ENCODE measurements around the gene WWC1. TPM values are rescaled to one million over a fixed set of nuclear protein-coding genes. Genes with fewer than 3 reads are reported as not detected.
"Not testable (repeated sequence)": the region's sequence is repeated elsewhere in the genome, so short reads cannot be mapped to it uniquely, and the experiment has no call there.

Gene WWC1
- polyA plus RNA-seq, 6 donors from 2014 or later, result 0.45 TPM; not detected in 5

DNA sequence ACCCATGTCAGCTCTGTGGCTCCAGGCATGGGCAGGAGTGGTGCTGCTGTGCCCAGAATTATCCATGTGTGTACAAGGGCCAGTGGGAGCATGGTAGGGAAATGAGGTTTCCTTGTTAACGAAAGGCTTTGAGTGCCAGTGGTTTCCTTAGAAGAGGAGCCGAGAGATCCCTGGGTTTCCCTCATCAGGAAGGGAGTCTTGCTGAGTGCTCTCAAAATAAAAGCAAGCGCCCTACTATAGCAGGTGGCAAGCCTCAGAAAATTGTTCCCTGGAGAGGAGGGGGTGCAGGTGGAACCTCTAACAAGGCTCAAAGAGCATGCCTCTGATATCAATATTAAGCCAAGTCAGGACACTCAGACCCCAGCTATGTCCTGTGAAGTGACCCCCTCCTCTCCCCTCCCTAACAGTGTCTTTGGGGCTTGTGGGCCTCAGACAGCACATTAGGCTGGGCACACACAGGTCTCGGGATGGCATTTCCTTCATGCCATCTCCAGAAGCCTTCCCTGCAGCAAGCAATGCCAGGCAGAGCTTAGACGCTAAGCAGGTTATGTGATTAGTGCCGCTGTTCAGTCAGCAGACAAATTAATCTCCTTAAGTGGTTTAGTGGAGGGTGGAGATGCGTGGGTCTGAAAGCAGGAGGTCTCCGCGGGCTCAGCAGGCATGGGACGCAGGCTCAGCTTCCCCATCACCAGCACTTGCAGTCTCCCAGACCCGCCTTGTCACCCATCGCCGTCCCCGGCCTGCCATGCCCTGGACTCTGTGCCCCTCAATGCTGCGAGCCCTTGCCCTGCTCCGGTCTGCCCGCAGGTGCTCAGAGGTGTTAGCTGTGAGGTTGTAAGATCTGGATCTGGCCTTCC, 134.8 kb downstream of the WWC1 start:
- no peaks in the 10 kb centered on the region for H3K4me1 Mint-ChIP-seq
- DNase-seq, result no peak
- ATAC-seq (ENCODE audit: low read depth in 2 of 2), result no peak
- no peaks in the 10 kb centered on the region for H3K36me3 Mint-ChIP-seq
- peak overlapping the region in 1 of 8 donors; percentile 18 for H3K4me3 Mint-ChIP-seq
- H3K27ac Mint-ChIP-seq, result no peak overlapping the region
- H3K27me3 Mint-ChIP-seq, result no peaks in the 10 kb centered on the region
- H3K9me3 Mint-ChIP-seq, result peaks cover 0 to 2% (median 0%) of the 10 kb centered on the region in 7 donors

DNA sequence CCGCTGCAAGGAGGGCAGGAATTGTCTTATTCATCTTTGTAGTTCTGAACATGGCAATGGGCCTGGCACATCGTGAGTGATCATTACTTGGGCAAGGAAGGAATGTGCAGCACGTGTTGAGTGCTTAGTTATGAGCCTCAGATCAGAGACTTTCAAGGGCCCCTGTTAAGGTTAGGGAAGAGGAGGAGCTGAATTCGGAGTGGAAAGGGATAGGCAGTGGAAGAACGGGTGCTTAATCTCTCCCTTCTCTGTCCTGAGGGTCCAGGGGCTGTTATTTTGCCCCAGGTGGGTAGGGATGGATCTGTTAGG, 135.4 kb downstream of the WWC1 start:
- H3K4me3 Mint-ChIP-seq, result no peak overlapping the region

DNA sequence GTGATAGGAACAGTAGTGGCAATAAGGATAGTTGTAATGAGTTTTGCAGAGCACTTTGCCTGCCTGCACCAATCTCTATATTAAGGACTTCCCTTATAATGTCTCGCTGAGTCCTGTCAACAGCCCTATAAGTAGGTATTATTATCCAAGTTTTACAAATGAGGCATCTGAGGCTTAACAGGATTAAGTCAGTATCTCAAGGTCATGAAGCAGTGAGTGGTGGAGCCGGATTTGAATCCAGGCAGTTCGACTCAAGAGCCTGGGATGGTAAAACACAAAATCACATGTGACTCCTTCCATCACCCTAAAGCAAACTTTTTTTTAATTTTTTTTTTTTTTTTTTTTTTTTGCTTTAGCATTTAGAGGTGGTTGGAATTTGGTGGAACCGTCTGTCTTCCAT, 135.8 kb downstream of the WWC1 start:
- Mint-ChIP-seq H3K4me3 (no peak overlapping the region), H3K27ac (no peak overlapping the region), H3K4me1 (no peaks in the 10 kb centered on the region), H3K27me3 (no peaks in the 10 kb centered on the region), H3K9me3 (peaks cover 0 to 2% (median 0%) of the 10 kb centered on the region in 7 donors), H3K36me3 (no peaks in the 10 kb centered on the region)
- DNase-seq (no peak), ATAC-seq (ENCODE audit: low read depth in 2 of 2) (no peak)

More for the DNA sequence above, 135.4 kb downstream of the WWC1 start:
- no peaks in the 10 kb centered on the region for H3K4me1 Mint-ChIP-seq
- H3K9me3 Mint-ChIP-seq, result peaks cover 0 to 2% (median 0%) of the 10 kb centered on the region in 7 donors
- H3K36me3 Mint-ChIP-seq, result no peaks in the 10 kb centered on the region
- no peak for ATAC-seq (ENCODE audit: low read depth in 2 of 2)
- no peaks in the 10 kb centered on the region for H3K27me3 Mint-ChIP-seq
- no peak for DNase-seq
- no peak overlapping the region for H3K27ac Mint-ChIP-seq

DNA sequence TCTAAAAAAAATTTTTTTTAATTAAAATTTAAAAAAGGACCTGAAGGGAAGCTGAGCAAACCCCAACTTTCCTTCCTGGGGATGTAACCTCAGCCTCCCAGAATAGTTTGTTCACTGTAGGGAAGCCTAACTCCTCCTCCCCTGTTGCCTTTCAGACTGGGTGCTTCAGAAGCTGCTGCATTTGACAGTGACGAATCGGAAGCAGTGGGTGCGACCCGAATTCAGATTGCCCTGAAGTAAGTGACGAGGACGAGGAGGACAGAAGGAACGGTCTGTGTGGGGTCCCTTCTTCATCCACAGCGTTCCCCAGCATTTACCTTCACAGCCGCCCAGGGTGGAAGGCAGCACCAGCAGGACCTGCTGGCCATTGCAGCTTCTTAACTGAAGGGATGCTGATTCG, 137.1 kb downstream of the WWC1 start:
- DNase-seq, result no peak
- H3K27ac Mint-ChIP-seq, result no peak overlapping the region
- H3K4me1 Mint-ChIP-seq, result no peaks in the 10 kb centered on the region
- no peaks in the 10 kb centered on the region for H3K36me3 Mint-ChIP-seq
- no peak overlapping the region for H3K4me3 Mint-ChIP-seq
- no peak for ATAC-seq (ENCODE audit: low read depth in 2 of 2)
- H3K27me3 Mint-ChIP-seq, result no peaks in the 10 kb centered on the region
- peaks cover 0 to 2% (median 0%) of the 10 kb centered on the region in 7 donors for H3K9me3 Mint-ChIP-seq

DNA sequence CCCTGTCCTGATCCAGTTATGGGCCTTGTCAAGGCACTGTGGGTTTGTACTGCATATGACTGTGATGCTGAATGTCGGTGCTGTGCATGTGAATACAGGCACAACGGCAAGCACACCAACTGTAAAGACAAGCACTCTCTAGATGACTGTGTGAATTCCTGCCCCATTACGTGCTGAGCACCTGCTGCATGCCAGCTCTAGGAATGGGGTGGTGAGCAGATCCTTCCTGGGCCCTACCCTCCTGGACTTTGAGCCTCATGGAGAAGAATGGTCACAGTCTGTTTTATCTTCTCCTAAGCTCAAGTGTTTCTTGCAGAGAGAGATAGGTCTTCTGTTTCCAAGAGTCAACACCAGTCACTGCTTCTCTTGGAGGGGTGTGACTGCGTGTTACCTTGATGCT, 138.9 kb downstream of the WWC1 start:
- H3K9me3 Mint-ChIP-seq, result peaks cover 0 to 2% (median 0%) of the 10 kb centered on the region in 7 donors
- no peaks in the 10 kb centered on the region for H3K27me3 Mint-ChIP-seq
- H3K4me3 Mint-ChIP-seq, result no peak overlapping the region
- H3K27ac Mint-ChIP-seq, result no peak overlapping the region
- no peaks in the 10 kb centered on the region for H3K4me1 Mint-ChIP-seq
- DNase-seq, result no peak
- no peak for ATAC-seq (ENCODE audit: low read depth in 2 of 2)
- no peaks in the 10 kb centered on the region for H3K36me3 Mint-ChIP-seq

DNA sequence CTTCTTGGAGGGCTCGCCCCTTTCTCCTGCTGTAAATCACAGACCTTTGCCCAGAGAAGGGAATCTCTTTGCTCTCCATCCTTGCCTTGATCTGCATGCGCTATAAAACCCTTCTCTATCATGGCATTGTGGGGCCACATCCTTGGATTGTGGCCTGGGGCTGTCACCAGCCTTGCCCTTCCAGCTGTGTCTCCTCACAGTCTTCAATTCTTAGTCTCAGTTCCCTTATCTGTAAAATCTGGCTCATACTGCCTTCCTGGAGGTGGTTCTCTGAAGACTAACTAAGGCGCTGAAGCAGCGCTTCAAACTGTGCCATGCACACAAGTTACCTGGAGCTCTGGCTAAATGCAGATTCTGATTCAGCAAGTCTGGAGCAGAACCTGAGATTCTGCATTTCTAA, 141.5 kb downstream of the WWC1 start:
- Mint-ChIP-seq H3K36me3 (peaks cover 0 to 6% of the 10 kb centered on the region in 2 donors), H3K4me3 (no peak overlapping the region), H3K9me3 (peaks cover 0 to 8% (median 1%) of the 10 kb centered on the region in 7 donors), H3K27ac (no peak overlapping the region), H3K4me1 (no peaks in the 10 kb centered on the region), H3K27me3 (peaks cover 10 to 18% (median 10%) of the 10 kb centered on the region in 3 donors)
- no peak for ATAC-seq (ENCODE audit: low read depth in 2 of 2)
- no peak for DNase-seq

DNA sequence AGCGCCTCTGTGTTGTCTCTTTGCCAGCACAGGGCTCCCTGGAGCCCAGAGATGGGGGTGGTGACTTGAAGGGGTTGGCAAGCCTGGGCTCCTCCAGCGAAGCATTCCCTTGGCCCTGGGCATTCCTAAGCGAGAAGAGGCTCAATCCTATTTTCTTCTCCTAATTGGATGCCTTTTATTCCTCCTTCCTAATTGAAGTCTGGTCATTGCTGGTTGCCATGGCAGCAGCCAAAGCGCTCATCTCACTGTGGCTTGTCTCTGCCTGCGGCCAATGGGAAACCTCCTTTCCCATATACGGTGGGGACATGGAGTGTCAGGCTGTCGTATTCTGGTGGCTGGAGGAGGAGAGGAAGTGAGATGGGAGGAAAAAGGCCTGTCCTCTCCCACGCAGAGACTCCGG, 142.6 kb downstream of the WWC1 start:
- H3K9me3 Mint-ChIP-seq, result peaks cover 0 to 8% (median 2%) of the 10 kb centered on the region in 7 donors
- ATAC-seq (ENCODE audit: low read depth in 2 of 2) (no peak), DNase-seq (no peak)
- H3K27me3 Mint-ChIP-seq, result peaks cover 10 to 18% (median 10%) of the 10 kb centered on the region in 3 donors
- H3K27ac Mint-ChIP-seq, result no peak overlapping the region
- no peaks in the 10 kb centered on the region for H3K4me1 Mint-ChIP-seq
- no peak overlapping the region for H3K4me3 Mint-ChIP-seq
- H3K36me3 Mint-ChIP-seq, result peaks cover 0 to 6% of the 10 kb centered on the region in 2 donors

DNA sequence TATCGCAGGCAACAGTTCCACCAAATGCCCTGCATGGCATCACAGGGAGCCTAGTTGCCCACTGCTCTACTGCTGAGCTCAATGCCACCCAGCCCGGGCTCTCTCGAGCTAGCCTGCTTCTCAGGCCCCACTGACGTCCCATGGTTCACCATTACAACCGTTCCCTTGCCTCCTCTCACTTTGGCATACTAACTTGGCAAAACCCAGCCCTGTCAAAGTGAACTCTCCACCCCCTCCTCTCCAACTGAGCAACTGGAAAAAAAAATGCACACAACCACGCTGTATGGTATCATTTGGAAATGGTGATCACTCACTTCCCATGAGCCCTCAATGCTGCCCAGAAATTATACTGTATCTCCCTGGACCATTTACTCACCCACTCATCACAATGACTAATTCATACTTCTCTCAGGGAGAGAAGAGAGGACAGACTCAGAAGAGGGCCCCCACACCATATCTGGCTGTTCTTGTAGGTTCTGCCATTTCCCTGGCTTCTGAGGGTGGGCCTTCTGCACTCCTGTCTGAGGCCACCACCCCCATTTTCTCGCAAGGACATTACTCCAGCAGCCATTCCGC, 143.4 kb downstream of the WWC1 start:
- Mint-ChIP-seq H3K36me3 (peaks cover 0 to 6% of the 10 kb centered on the region in 2 donors), H3K27ac (no peak overlapping the region), H3K4me1 (no peaks in the 10 kb centered on the region), H3K4me3 (peak overlapping the region in 1 of 8 donors; percentile 21), H3K27me3 (peaks cover 10 to 18% (median 10%) of the 10 kb centered on the region in 3 donors), H3K9me3 (peaks cover 0 to 8% (median 2%) of the 10 kb centered on the region in 7 donors)
- ATAC-seq (ENCODE audit: low read depth in 2 of 2) (no peak), DNase-seq (no peak)

DNA sequence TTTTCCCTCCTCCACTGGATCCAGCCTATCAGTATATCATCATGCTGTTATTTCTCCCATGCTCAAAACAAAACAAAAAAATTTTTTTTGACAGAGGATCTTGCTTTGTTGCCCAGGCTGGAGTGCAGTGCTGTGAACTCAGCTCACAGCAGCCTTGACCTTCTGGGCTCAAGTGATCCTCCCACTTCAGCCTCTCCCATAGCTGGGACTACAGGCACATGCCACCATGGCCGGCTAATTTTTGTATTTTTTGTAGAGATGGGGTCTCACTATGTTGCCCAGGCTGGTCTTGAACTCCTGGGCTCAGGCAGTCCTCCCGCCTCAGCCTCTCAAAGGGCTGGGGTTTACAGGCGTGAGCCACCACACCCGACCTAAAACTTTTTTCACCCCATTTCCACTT, 143.9 kb downstream of the WWC1 start:
- H3K4me3 Mint-ChIP-seq; H3K27ac Mint-ChIP-seq; H3K4me1 Mint-ChIP-seq; ATAC-seq (ENCODE audit: low read depth in 2 of 2); H3K9me3 Mint-ChIP-seq; H3K36me3 Mint-ChIP-seq; DNase-seq: not testable (repeated sequence)
- peaks cover 10 to 18% (median 10%) of the 10 kb centered on the region in 3 donors for H3K27me3 Mint-ChIP-seq

DNA sequence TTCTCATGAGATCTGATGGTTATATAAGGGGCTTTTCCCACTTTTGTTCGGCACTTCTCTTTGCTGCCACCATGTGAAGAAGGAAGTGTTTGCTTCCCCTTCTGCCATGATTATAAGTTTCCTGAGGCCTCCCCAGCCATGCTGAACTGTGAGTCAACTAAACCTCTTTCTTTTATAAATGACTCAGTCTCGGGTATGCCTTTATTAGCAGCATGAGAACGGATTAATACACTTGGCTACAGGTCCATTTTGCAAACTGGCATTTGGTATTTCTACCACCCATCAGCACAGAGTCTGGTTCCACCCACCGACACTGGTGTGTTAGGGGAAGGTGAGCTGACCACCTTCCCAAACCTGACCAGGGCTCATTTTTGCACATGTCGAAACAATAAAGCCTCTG, 146.9 kb downstream of the WWC1 start:
- Mint-ChIP-seq H3K4me1 (no peaks in the 10 kb centered on the region), H3K4me3 (no peak overlapping the region), H3K36me3 (peaks cover 0 to 6% of the 10 kb centered on the region in 2 donors), H3K27ac (no peak overlapping the region), H3K27me3 (peaks cover 10 to 18% (median 10%) of the 10 kb centered on the region in 3 donors), H3K9me3 (peaks cover 0 to 8% (median 3%) of the 10 kb centered on the region in 7 donors)
- DNase-seq (no peak), ATAC-seq (ENCODE audit: low read depth in 2 of 2) (no peak)

DNA sequence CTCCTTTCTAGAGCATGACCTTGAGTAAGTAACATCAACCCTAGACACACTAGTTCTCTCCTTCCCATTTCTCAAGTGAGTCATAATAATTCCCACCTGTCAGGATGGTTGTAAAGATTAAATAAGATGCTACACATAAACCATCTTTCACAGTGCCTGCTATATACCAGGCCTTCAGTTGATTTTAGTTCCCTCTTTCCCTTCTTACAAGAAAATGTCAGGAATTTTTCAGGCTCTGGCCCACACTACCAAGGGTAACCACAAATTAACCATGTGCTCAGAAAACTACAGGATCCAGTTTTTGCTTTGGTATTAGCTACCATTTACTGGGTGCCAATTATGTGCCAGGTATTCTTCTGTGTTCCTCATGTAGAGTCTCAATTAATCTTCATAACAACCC, 152.1 kb downstream of the WWC1 start:
- no peak overlapping the region for H3K27ac Mint-ChIP-seq
- H3K9me3 Mint-ChIP-seq, result peaks cover 0 to 3% (median 0%) of the 10 kb centered on the region in 7 donors
- peaks cover 0 to 6% (median 4%) of the 10 kb centered on the region in 3 donors for H3K27me3 Mint-ChIP-seq
- no peaks in the 10 kb centered on the region for H3K36me3 Mint-ChIP-seq
- no peak overlapping the region for H3K4me3 Mint-ChIP-seq
- DNase-seq (no peak), ATAC-seq (ENCODE audit: low read depth in 2 of 2) (no peak)
- no peaks in the 10 kb centered on the region for H3K4me1 Mint-ChIP-seq

DNA sequence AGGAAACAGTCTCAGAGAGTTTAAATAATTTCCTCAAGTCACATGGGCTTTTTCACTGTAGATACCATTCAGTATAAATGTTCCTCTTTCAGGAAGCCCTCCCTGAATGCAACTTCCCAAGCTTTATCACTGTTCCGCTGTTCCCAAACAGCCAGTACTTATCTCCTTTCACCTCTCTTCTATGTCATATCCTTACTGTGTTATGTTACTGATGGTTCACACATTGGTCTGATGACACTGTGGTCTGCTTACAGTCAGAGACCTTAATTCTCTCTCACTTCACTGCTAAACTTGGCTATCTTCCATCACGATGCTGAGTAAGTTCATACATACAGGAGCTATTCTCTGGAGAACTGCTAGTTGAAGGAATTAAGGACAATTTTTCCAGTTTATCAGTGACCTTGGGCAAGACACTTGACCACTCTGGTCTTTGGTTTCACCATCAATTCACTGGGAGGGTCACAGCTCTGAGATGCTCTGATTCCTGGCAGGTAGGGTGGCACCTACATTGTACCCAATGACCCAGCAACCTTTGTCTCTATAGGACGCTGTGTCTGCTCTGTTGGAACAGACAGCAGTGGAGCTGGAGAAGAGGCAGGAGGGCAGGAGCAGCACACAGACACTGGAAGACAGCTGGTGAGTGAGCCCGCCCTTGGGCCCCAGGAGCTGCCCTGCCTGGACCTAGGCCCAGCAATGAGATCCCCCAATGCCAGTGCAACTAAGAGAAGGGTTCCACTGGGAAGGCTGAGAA, 152.7 kb downstream of the WWC1 start:
- Mint-ChIP-seq H3K9me3 (peaks cover 0 to 3% (median 0%) of the 10 kb centered on the region in 7 donors), H3K27me3 (peaks cover 0 to 6% (median 4%) of the 10 kb centered on the region in 3 donors), H3K4me3 (peak overlapping the region in 1 of 8 donors; percentile 63), H3K27ac (no peak overlapping the region), H3K36me3 (no peaks in the 10 kb centered on the region), H3K4me1 (no peaks in the 10 kb centered on the region)
- ATAC-seq (ENCODE audit: low read depth in 2 of 2) (no peak), DNase-seq (no peak)

DNA sequence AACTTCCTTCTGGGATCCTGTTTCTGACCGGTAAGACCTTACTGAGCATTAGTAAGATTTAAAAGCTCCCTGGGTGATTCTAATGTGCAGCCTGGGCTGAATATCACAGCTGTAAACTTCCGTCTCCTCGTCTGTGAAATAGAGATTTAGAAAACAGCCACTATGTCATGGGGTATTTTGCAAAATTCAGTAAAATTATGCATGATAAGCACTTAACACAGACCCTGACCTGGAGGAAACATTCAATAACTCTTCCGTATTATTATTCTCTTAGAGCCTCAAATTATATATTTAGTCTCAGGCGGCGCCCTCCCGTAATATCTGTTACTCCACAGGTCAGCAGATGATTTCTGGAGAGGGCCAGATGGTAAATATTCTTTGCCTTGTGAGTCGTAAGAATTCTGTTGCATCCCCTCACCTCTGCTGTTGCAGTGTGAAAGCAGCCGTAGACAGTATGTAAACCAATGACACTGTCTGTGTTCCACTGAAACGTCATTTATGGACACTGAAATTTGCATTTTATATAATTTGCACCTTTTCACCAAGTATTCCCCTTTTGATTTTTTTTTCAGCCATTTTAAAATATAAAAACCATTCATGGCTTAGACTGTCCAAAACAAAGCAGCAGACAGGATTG, 155.7 kb downstream of the WWC1 start:
- ATAC-seq (ENCODE audit: low read depth in 2 of 2) (no peak), DNase-seq (no peak)
- peaks cover 0 to 6% (median 4%) of the 10 kb centered on the region in 3 donors for H3K27me3 Mint-ChIP-seq
- no peaks in the 10 kb centered on the region for H3K4me1 Mint-ChIP-seq
- H3K36me3 Mint-ChIP-seq, result no peaks in the 10 kb centered on the region
- H3K27ac Mint-ChIP-seq, result no peak overlapping the region
- no peak overlapping the region for H3K4me3 Mint-ChIP-seq
- H3K9me3 Mint-ChIP-seq, result peaks cover 0 to 3% (median 0%) of the 10 kb centered on the region in 7 donors
